HFF-Myc (cell line): ENCODE data around the gene TBC1D17.

Experiments
- DNase-seq: peaks from one replicate; pipeline ENCODE4 v3.0.0-alpha.2; 2011; ENCODE audit warnings: low read depth; ENCODE audit errors: extremely low read depth
- H3K4me3 ChIP-seq: replicated peaks from 2 replicates; pipeline ENCODE4 v1.5.1; 2011; ENCODE audit warnings: low read depth, mild to moderate bottlenecking, control low read depth, low read length
- CTCF ChIP-seq: IDR thresholded peaks from 2 replicates; pipeline ENCODE4 v1.5.1; 2012; ENCODE audit warnings: mild to moderate bottlenecking, low read depth, low read length, control low read depth; ENCODE audit errors: missing control alignments

The TBC1D17 gene

GRCh38 chr19:49857061-49857837 is 20.3 kb upstream of the TBC1D17 start:
- H3K4me3 ChIP-seq, result no peak overlapping the region
- no peak for TF ChIP-seq CTCF
- no peak for DNase-seq

GRCh38 chr19:49857838-49858087 is 19.7 kb upstream of the TBC1D17 start:
- no peak for DNase-seq
- TF ChIP-seq CTCF, result no peak
- H3K4me3 ChIP-seq, result no peak overlapping the region

GRCh38 chr19:49858088-49858985 is 19.2 kb upstream of the TBC1D17 start:
- H3K4me3 ChIP-seq, result no peak overlapping the region
- TF ChIP-seq CTCF, result no peak
- DNase-seq, result no peak

- DNase-seq, result no peak
- H3K4me3 ChIP-seq, result no peak overlapping the region
- no peak for TF ChIP-seq CTCF
These were observed 17.7 kb upstream of the TBC1D17 start for GRCh38 chr19:49859682-49860335.

- no peak for DNase-seq
- H3K4me3 ChIP-seq, result no peak overlapping the region
- no peak for TF ChIP-seq CTCF
These were observed 17.0 kb upstream of the TBC1D17 start for GRCh38 chr19:49860336-49861102.

- no peak for TF ChIP-seq CTCF
- no peak overlapping the region for H3K4me3 ChIP-seq
- no peak for DNase-seq
These were observed 16.4 kb upstream of the TBC1D17 start for GRCh38 chr19:49861107-49861506.
